Fibroblast of lung (primary cell): ENCODE results near the gene SLC17A3.

Source experiments
- CTCF ChIP-seq, 2 donors: IDR thresholded peaks in 1 of 2; conservative IDR thresholded peaks in 1 of 2; 1 replicate in 1 of 2; 2 replicates in 1 of 2; pipeline ENCODE4 v1.5.1; 2011 to 2012; ENCODE audit warnings: low read length in 2 of 2, control low read depth in 1 of 2, inconsistent platforms in 1 of 2, low read depth in 1 of 2, mild to moderate bottlenecking in 1 of 2
- EZH2 ChIP-seq: IDR thresholded peaks from 2 replicates; pipeline ENCODE4 v1.5.1; 2012; ENCODE audit warnings: low read length, control low read depth, mild to moderate bottlenecking; ENCODE audit errors: missing control alignments

DNA sequence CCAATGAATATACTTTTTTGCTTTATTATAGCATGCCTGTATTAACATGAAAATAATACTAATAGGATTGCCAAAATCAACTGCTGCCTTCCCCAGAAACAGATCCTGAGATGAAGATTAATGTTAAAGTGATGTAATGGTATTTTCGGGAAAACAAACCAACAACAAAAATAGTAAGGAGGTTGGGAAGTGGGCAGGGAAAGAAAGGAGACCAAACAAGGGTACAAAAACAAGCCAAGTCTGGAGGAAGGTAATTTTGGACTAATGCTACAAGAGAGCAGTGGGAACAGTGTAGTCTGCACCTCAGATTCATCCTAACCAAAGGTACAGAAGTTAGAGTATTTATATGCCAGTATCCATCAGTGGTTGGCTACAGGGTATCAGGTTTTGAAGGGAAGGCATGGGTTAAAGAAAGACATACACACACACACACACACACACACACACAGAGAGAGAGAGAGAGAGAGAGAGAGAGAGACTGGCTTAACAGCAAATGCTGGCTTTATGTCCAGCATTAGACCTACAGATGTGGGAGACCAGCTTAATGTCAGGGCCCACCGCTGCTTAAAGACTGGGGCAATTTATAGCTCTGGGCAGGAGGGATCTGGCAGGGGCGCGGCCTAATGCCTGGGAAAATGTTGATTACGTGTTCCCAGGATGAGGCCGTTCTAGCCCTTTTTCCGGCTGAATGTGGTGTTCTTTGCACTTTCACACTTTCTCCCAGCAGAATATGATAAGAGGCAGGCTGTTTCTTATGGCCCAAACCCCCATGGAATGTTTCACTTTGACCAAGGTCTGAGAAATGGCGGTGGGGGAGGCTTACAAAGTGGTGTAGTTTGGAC, 38.4 kb downstream of the SLC17A3 start:
- TF ChIP-seq CTCF (conservative IDR thresholded peaks at IDR 0.05 in 1 of 2, IDR thresholded peaks at IDR 0.05 in 1 of 2; ENCODE audit: low read depth in 1 of 2, low read length in 2 of 2) (no peak), EZH2 (no peak)
